PC-9 (cell line): Measurements from ENCODE around the gene ZBTB7C.

Experiments used
- CTCF ChIP-seq: fragments of 200-600 bp; sonication (generic); conservative IDR thresholded peaks from 2 replicates; pipeline ENCODE4 v1.6.1; 2017; ENCODE audit warnings: mixed run types, antibody characterized with exemption, mild to moderate bottlenecking, moderate library complexity
- EZH2 ChIP-seq: fragments of 200-600 bp; sonication (generic); IDR thresholded peaks from 2 replicates; pipeline ENCODE4 v1.8.0; 2017; ENCODE audit warnings: antibody characterized with exemption, low read depth

- no peak for TF ChIP-seq CTCF
- no peak for TF ChIP-seq EZH2
These were observed 18.5 kb downstream of the ZBTB7C start for GRCh38 chr18:48390641-48391040.
